GM18951 (cell line): Measurements from ENCODE around the gene LRSAM1.

Experiments used
- POLR2A ChIP-seq: IDR thresholded peaks from 4 replicates; pipeline ENCODE4 v1.6.1; 2011; ENCODE audit warnings: mild to moderate bottlenecking; ENCODE audit not compliant: insufficient read length, insufficient read depth; ENCODE audit errors: extremely low read depth
- in situ Hi-C: fragments of 300-500 bp; cut with MboI; formaldehyde crosslinking; loops from one replicate; pipeline ENCODE4 v1.12.0; 2022; ENCODE audit warnings: low sequenced_read_pairs, mixed read lengths, inconsistent platforms; ENCODE audit not compliant: unreplicated experiment

Gene LRSAM1

DNA sequence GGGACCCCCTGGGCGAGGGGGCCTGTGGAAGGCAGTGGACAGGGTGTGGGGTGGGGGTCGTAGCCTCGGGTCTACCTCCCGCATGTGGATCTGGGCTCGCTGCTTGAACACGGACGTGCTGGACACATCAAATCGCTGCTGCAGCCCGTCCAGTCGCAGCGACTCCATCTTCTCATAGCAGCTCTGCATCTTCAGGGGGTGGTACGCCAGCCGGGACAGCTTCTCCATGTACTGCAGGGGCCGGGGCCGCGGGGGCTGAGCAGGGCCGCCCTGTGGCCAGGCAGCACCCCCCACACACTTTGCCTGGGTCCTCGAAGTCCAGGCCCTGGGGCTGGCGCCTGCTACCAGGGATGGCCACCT, 57.6 kb downstream of the LRSAM1 start:
- no peak for TF ChIP-seq POLR2A
- in situ Hi-C loops = no loop called here

DNA sequence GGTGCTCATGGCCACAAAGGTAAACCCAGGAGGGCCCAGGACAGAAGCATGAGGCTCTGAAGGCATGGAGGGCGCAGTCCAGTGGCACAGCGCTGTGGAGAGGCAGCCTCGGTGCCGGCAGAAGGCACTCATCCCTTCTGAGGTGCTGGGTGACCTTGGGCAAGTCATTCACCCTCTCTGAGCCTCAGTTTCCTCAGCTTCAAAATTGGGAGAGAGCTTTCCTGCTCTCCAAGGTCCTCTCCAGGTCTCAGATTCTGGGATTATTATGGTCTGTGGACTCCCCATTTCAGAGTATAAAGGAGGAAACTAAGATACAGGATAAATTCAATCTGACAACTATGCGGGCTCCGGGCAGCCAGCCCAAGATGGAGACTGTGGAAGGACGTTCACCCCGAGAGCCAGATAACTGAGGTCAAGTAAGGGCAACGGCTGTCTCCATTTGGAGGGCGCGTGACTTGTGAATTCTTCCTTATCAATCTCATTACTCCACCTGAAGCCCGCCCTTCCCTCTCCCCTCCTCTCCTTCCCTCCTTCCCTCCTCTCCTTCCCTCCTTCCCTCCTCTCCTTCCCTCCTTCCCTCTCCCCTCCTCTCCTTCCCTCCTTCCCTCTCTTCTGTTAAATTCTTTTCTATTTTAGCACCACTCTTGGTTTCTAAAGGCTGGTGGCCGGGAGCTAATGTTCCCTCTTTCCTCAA, 58.1 kb downstream of the LRSAM1 start:
- TF ChIP-seq POLR2A = no peak
- in situ Hi-C loops = no loop called here

DNA sequence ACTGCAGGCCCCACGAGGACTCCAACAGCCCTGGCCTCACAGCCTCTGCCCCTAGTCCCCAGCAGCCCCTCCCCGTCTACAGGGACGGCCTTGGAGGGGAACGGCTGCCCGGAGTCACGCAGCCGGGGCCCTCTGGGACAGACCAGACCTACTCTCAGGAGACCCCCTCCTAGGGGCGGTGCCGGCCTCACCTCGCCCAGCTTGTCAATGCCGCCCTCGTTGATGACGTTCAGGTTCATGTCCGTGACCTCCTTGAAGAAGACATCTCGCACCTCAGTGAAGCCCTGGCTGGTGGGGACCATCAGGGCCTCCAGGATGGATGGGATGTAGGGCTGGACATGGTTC, 58.6 kb downstream of the LRSAM1 start:
- TF ChIP-seq POLR2A = no peak
- in situ Hi-C loops = loop anchor here (10.0 kb wide), 1 partner anchor 75 kb away; no protein-coding TSS in a partner anchor

DNA sequence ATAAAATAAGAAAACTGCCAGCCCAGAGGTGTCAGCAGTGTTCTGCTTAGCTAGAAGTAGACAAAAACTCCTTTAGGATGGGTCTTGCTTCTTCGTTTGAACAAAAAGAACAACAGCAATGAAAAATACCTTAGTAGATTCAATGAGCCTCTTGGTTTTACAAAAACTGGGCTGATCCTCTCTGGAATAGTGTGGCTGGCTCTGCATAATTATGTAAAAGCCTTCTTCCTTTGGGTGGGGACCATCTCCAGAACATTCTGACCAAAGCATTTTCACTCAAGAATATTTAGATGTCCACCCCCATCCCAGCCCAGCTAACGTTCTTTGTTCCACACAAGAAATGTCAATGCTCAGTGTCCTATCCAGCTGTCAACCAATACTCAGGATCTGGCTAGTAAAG, 63.2 kb downstream of the LRSAM1 start:
- in situ Hi-C loops = loop anchor here (10.0 kb wide), 1 partner anchor 70 kb away; no protein-coding TSS in a partner anchor
- no peak for TF ChIP-seq POLR2A

DNA sequence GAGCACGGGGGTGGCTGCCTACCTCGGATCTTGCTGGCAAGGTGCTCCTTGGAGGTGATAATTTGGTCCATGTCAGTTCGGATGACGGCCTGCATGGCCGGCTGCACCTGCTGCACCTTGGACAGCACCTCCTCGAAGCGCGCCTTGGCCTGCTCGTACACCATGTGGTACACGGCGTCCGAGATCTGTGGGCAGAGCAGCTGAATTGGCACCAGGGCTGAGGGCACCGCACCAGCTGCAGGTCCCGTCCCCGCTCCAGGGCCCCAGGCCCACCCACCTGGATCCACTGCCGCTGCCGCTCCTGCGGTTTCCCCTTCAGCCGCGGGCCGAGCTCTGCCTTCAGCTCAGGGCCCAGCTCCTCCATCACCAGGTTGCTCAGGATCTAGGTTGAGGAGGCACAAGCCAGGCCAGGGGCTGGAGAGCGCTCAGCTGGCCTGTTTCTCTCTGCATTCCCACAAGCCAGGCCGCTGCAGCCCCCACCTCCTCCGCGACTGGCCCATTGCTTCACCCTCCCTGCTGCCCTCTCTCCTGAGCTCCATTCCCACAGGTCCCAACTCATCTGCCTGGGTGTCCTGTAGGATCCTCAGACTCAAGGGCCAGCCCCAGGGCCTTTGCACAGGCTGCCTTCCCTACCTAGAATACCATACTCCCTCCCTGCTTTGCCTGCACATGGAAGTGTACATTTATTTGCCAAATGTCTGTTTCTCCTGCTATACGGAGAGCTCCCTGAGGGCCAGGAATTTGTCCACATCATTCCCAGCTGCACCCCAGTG, 65.7 kb downstream of the LRSAM1 start:
- TF ChIP-seq POLR2A = no peak
- in situ Hi-C loops = loop anchor here (10.0 kb wide), 1 partner anchor 68 kb away; no protein-coding TSS in a partner anchor

DNA sequence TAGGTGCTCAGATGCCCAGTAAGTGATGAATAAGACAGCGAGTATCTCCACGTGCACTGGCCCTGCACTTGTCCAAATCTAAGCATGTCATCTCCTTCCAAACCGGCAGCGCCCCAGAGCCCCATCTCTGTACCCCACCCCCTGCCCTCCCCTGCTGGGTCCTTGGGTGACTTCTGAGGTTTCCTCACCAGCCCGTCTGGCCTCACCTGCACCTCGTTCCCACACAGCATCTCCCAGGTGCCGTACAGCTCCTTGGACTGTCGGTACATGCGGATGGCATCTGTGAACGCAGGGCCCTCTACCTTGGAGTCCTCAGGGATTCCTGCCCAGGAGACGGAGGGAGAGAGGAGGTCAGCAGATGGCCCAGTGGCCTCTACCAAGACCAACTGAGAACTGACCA, 66.3 kb downstream of the LRSAM1 start:
- no peak for TF ChIP-seq POLR2A
- in situ Hi-C loops = loop anchor here (10.0 kb wide), 1 partner anchor 67 kb away; no protein-coding TSS in a partner anchor

DNA sequence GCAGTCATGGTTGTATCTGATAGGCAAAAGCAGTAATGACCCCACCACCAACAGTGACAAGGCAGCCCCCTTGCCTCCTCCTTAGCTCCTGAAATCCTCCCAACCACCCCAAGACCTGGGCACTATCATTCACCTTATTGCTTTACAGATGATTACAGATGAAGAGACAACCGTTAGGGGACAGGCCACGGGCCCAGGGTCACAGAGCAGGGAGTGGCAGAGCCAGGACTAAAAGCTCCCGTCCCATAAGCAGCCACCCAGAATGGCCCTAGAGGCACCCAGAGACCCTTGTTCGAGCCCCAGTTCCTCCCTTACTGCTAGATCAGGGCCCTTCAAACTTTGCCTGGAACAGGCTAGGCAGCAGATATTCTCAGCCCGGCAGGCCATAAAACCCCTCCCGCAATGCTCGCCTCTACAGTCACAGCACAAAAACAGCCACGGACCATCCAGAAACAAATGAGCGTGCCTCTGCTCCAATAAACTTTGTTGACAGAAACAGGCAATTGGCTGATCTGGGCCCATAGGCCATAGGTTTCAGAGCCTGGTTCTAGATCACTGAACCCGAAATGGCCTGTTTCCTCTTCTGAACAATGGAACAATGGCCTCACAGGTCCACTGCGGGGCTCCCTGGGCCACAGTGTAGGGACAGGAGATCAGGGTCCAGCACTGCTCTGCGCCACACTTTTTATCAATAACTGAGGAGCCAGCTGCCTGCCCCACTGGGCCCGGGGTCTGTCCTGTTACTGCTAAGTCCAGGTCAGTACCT, 67.0 kb downstream of the LRSAM1 start:
- TF ChIP-seq POLR2A = no peak
- in situ Hi-C loops = loop anchor here (10.0 kb wide), 1 partner anchor 67 kb away; no protein-coding TSS in a partner anchor

DNA sequence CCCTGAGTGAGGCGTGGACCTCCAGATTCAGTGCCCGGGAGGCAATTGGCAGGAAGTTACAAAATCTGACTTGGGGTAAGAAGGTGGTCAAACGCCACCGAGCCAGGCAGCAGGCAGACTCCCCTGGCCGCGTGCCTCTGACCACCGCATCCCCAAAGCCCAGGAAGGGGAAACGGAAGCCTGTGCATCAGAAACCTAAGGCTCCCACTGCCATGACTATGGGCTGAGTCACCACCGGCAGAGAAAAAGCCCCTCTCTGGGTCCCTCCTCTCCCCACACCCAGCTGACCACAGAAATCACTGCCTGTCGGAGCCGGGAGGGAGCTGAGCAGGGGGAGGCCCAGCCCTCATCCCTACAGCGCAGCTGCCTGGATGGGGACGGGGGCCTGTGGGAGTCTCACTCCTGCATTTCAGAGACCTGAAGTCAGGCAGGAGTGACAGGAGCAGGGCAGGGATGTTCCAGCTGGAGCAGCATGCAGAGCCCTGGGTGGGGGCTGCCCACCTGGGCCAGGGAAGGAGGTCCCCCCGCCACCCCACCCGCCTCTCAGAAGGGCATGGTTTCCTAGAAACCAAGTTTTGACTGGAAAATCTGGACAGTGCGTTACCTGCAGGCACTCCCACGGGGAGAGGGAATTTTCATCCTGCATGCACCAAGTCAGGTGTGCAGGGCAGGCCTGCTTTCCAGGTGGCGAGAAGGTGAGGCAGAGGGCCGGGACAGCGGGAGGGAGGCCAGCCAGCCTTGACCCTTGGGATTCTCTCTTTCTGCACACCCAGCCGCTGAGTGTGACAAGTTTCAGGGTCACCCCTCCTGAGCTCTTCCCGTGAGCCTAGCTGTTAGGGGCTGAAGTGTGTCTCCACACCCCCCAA, 68.2 kb downstream of the LRSAM1 start:
- in situ Hi-C loops = loop anchor here (10.0 kb wide), 1 partner anchor 65 kb away; no protein-coding TSS in a partner anchor
- TF ChIP-seq POLR2A = no peak

DNA sequence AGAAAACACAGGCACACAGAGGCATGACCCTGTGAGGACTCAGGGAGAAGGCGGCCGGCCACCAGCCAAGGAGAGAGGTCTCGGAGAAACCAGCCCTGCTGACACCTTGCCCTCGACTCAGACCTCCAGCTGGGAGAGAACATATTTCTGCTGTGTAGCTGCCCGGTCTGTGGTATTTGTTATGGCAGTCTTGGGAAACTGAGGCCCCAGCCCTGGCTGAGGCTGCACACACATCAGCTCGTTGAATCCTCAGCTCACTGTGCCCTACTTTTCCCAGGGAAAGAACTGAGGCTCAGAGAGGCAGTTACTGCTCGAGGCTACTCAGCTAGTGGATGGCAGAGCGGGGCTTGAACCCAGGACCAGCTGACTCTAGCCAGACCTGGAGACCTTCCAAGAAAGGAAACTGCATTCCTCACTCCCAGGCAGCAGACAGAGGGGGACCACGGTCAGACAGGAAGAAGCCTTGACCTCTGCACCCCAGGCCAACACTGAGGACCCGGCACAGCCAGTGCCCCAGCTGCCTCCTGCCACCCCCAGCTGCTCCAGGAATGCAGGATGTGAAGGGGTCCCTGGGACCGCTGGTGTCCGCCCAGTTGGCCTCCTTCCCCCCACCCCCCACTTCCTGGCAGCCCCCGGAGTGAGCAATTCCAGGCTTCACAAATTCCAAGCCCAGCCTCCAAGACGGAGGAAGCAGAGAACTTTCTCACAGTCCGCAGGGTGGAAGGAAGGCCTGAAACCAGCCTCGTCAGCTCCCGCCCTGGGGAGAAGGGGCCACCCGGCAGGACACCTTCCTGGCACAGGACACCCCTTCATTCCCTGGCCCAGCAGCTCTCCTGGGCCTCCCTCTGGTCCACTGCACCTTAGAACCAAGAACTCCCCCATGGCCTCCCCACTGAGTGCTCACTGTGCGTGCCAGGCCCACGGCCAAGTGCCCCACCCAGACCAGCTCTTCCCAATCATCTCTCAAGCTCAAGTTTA, 69.9 kb downstream of the LRSAM1 start:
- no peak for TF ChIP-seq POLR2A
- in situ Hi-C loops = no loop called here

DNA sequence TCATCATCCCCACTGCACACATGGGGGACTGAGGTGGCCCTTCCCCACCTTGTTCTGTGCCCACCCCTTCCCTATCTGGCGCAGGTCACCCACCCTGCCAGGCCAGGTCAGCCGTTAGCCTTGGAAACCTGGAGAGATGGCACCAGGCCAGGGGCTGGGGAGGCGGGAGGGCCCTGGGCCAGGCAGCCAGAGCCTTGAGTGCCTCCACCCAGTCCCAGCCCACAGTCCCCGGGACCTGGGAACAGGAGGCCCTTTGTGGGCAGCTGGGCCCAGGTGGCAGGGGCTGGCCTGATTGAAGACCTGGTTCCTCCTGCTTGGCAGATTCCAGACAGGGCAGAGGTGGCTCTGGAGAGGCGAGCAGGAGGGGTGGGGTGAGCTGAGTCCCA, 70.6 kb downstream of the LRSAM1 start:
- in situ Hi-C loops = no loop called here
- no peak for TF ChIP-seq POLR2A

DNA sequence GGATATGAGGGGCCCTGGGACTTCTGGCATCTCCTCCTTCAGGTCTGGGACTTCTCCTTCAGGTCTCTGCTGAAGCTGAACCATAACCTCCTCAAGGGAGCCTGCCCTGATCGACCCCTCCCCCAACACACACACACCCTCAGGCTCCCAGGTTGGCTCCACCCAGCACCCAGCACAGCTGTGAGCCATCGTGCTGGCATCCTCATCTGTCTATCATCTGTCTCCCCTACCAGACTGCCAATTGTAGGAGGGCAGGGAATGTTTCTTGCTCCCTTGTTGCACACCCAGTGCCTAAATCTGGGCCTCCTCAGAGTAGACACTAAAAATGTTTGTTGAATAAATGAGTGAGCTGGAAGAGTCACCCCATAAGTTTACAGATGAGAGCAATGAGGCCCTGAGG, 71.4 kb downstream of the LRSAM1 start:
- in situ Hi-C loops = no loop called here
- no peak for TF ChIP-seq POLR2A
